GM12878 (cell line): ENCODE data around the gene NAGK. TPM values are rescaled to one million over a fixed set of nuclear protein-coding genes. Genes with fewer than 3 reads are reported as not detected.
A peak's percentile ranks its signal among the peaks of the same experiment; 100 is the strongest.

Experiments used
- ATAC-seq: fragments of 200-7000 bp; cut with Tn5 transposase; 3 replicates; pipeline ENCODE4 v1.9.1; 2020; ENCODE audit warnings: mild to moderate bottlenecking, moderate library complexity
- BruUV-seq: library from RNA; stranded (reverse); fragments of 400-500 nt; replicated peaks from 2 replicates; lab custom pipeline; 2021; lab: Mats Ljungman, UMichigan
- CTCF ChIA-PET: fragments of 300-600 bp; sonication (Branson Sonifier 250); formaldehyde crosslinking; extraction: SDS; loops from one replicate; lab custom pipeline; 2021; ENCODE audit warnings: inconsistent platforms; lab: Yijun Ruan, JAX
- POLR2A ChIA-PET: fragments of 350-600 bp; formaldehyde crosslinking; extraction: SDS; loops from one replicate; lab custom pipeline; 2021; ENCODE audit warnings: inconsistent platforms; lab: Charles Lee
- RAD21 ChIA-PET: fragments of 300-600 bp; sonication (Branson Sonifier 250); formaldehyde crosslinking; loops from one replicate; lab custom pipeline; 2023; ENCODE audit warnings: antibody characterized with exemption; ENCODE audit not compliant: unreplicated experiment; lab: Charles Lee
- SMC1A ChIA-PET: fragments of 300-600 bp; sonication (Branson Sonifier 250); formaldehyde crosslinking; loops from one replicate; lab custom pipeline; 2023; ENCODE audit not compliant: unreplicated experiment, uncharacterized antibody; lab: Charles Lee
- DNase-seq: peaks from one replicate; pipeline ENCODE4 v3.0.0-alpha.2; 2011; ENCODE audit warnings: low read depth, low spot score
- FAIRE-seq: peaks from 3 replicates; lab custom pipeline; 2011; peaks lifted over from hg19 to GRCh38; lab: Jason Lieb, UNC
- H2AFZ ChIP-seq: 2 replicates; pipeline ENCODE4 v1.6.0; 2011; ENCODE audit warnings: low read depth, low read length, control low read depth; ENCODE audit not compliant: control insufficient read depth
- H3K27ac ChIP-seq: 2 replicates; pipeline ENCODE4 v1.5.1; 2011; ENCODE audit warnings: control low read depth; ENCODE audit not compliant: control insufficient read depth, insufficient read depth
- H3K27me3 ChIP-seq, 2 experiments: replicated peaks in 1 of 2; 2 replicates each; pipeline versions ENCODE4 v1.6.0 to v1.6.1; 2011; ENCODE audit warnings: low read length in 1 of 2; ENCODE audit not compliant: control insufficient read depth in 2 of 2, insufficient read depth in 2 of 2
- H3K36me3 ChIP-seq, 2 experiments: 2 replicates each; pipeline ENCODE4 v1.5.1; 2011; ENCODE audit warnings: low read length in 1 of 2; ENCODE audit not compliant: control insufficient read depth in 2 of 2, insufficient read depth in 2 of 2
- H3K4me1 ChIP-seq: 2 replicates; pipeline ENCODE4 v1.6.1; 2011; ENCODE audit warnings: mild to moderate bottlenecking, low read length, moderate library complexity, mixed read lengths; ENCODE audit not compliant: control insufficient read depth, insufficient read depth
- H3K4me2 ChIP-seq: 2 replicates; pipeline ENCODE4 v1.6.0; 2011; ENCODE audit warnings: control low read depth; ENCODE audit not compliant: control insufficient read depth, insufficient read depth
- H3K4me3 ChIP-seq: fragments of 200-600 bp; sonication (generic); 2 replicates; pipeline ENCODE4 v1.5.1; 2016
- H3K79me2 ChIP-seq: 2 replicates; pipeline ENCODE4 v1.6.0; 2011; ENCODE audit warnings: low read length; ENCODE audit not compliant: control insufficient read depth, insufficient read depth
- H3K9ac ChIP-seq: 2 replicates; pipeline ENCODE4 v1.8.0; 2011; ENCODE audit warnings: low read length, control low read depth, mixed read lengths; ENCODE audit not compliant: control insufficient read depth, insufficient read depth
- H3K9me3 ChIP-seq: replicated peaks from 3 replicates; pipeline ENCODE4 v1.5.1; 2011; ENCODE audit warnings: mild to moderate bottlenecking, low read length; ENCODE audit not compliant: control insufficient read depth, insufficient read depth
- H4K20me1 ChIP-seq: 2 replicates; pipeline ENCODE4 v1.6.0; 2011; ENCODE audit not compliant: control insufficient read depth, insufficient read depth
- CBX3 ChIP-seq: fragments of 200-600 bp; sonication (generic); IDR thresholded peaks from 2 replicates; pipeline ENCODE4 v1.6.1; 2016; ENCODE audit warnings: low read depth, borderline replicate concordance
- CHD1 ChIP-seq: IDR thresholded peaks from 2 replicates; pipeline ENCODE4 v1.6.1; 2012; ENCODE audit warnings: low read depth, low read length, improper control_type of control experiment
- DPF2 ChIP-seq: fragments of 450-650 bp; IDR thresholded peaks from 2 replicates; pipeline ENCODE4 v1.6.1; 2017; ENCODE audit warnings: mild to moderate bottlenecking
- ESRRA ChIP-seq: IDR thresholded peaks from 2 replicates; pipeline ENCODE4 v1.6.1; 2012; ENCODE audit warnings: mild to moderate bottlenecking, low read length, improper control_type of control experiment
- FOS ChIP-seq: IDR thresholded peaks from 3 replicates; pipeline ENCODE4 v1.6.1; 2011; ENCODE audit warnings: borderline replicate concordance; ENCODE audit not compliant: insufficient read length; ENCODE audit errors: extremely low read depth
- IKZF1 ChIP-seq: fragments of 450-650 bp; conservative IDR thresholded peaks from 2 replicates; pipeline ENCODE4 v1.6.1; 2017; ENCODE audit warnings: antibody characterized with exemption, mild to moderate bottlenecking
- IKZF2 ChIP-seq, 2 experiments: fragments of 450-650 bp; IDR thresholded peaks; 2 replicates each; pipeline ENCODE4 v1.6.1; 2017; ENCODE audit warnings: mild to moderate bottlenecking in 2 of 2, moderate library complexity in 2 of 2
- MEF2B ChIP-seq: fragments of 450-650 bp; IDR thresholded peaks from 2 replicates; pipeline ENCODE4 v1.6.1; 2018; ENCODE audit warnings: mild to moderate bottlenecking, moderate library complexity; ENCODE audit not compliant: partially characterized antibody, poor library complexity, severe bottlenecking
- MLLT1 ChIP-seq: fragments of 450-650 bp; IDR thresholded peaks from 2 replicates; pipeline ENCODE4 v1.6.1; 2016; ENCODE audit warnings: mild to moderate bottlenecking
- MTA2 ChIP-seq: fragments of 450-650 bp; IDR thresholded peaks from 2 replicates; pipeline ENCODE4 v1.6.1; 2016; ENCODE audit warnings: low read depth, mild to moderate bottlenecking, moderate library complexity
- MTA3 ChIP-seq: IDR thresholded peaks from 2 replicates; pipeline ENCODE4 v1.6.1; 2012; ENCODE audit warnings: low read length, inconsistent platforms, borderline replicate concordance
- NKRF ChIP-seq: fragments of 450-650 bp; conservative IDR thresholded peaks from 2 replicates; pipeline ENCODE4 v1.6.1; 2017; ENCODE audit warnings: mild to moderate bottlenecking, moderate library complexity
- SMAD5 ChIP-seq: IDR thresholded peaks from 2 replicates; pipeline ENCODE4 v1.6.1; 2016; ENCODE audit warnings: antibody characterized with exemption, low read depth
- SREBF1 ChIP-seq: IDR thresholded peaks from 2 replicates; pipeline ENCODE4 v1.6.1; 2012; ENCODE audit warnings: mild to moderate bottlenecking, low read length
- SRF ChIP-seq, 2 experiments: IDR thresholded peaks; 2 replicates each; pipeline ENCODE4 v1.6.1; 2011; ENCODE audit warnings: low read depth in 2 of 2, low read length in 2 of 2, mild to moderate bottlenecking in 1 of 2, moderate library complexity in 1 of 2
- ZNF592 ChIP-seq: fragments of 450-650 bp; IDR thresholded peaks from 2 replicates; pipeline ENCODE4 v1.6.1; 2017; ENCODE audit warnings: mild to moderate bottlenecking, moderate library complexity
- WGBS: methylation state at CpG from one replicate; pipeline ENCODE4 v1.1.6; 2016; ENCODE audit warnings: low lambda C conversion rate; ENCODE audit not compliant: insufficient replicate concordance, insufficient coverage; ENCODE audit errors: missing lambda C conversion rate; 5-methylcytosine and 5-hydroxymethylcytosine counted together
- in situ Hi-C: fragments of 300-500 bp; cut with MboI; formaldehyde crosslinking; loops from 9 replicates; pipeline ENCODE4 v1.14.3; 2018; ENCODE audit warnings: mixed read lengths
- intact Hi-C: fragments of 100-400 bp; cut with micrococcal nuclease; formaldehyde crosslinking; loops from one replicate; pipeline ENCODE4 v1.14.2; 2022; ENCODE audit not compliant: unreplicated experiment
- polyA plus RNA-seq, 11 experiments: library from polyadenylated mRNA; depleted of rRNA in 4 of 11; unstranded in 6 of 11; stranded (reverse) in 5 of 11; fragments of >200 nt; fragmentation: Nextera tagmentation in 4 of 11; fragmentation: Illumina TruSeq in 1 of 11; extraction: Ambion mirVana in 4 of 11; extraction: Trizol in 1 of 11; gene quantifications; 1 replicate in 1 of 11; 2 replicates in 10 of 11; pipeline versions ENCODE4 v1.2.1 to v1.2.3, GENCODE V29; 2011 to 2016; ENCODE audit warnings: inconsistent platforms in 2 of 11, missing spikeins in 2 of 11, low read depth in 1 of 11
- total RNA-seq, 4 experiments: library from RNA; depleted of rRNA in 3 of 4; stranded (reverse); fragments of >200 nt in 3 of 4; fragmentation: Illumina TruSeq in 1 of 4; extraction: Trizol in 1 of 4; gene quantifications; 2 replicates each; pipeline versions ENCODE4 v1.2.1 to v1.2.3, GENCODE V29; 2013 to 2021

NAGK gene
- total and polyA plus RNA-seq, 10 of the 15 experiments (the other 5 are each of a cell fraction or from before 2014, with no cell fraction given) = 67.7 to 137 (median 115) TPM

GRCh38 chr2:71067567-71068217 lies 756 bp upstream of the NAGK start:
- H3K36me3 ChIP-seq = 0 out of 4 replicates have a peak, but pooled peaks cover 0 to 5% of the 10 kb centered on the region in 2 experiments
- H4K20me1 ChIP-seq = no peaks in the 10 kb centered on the region
- DNase-seq (no peak), ATAC-seq (peak; percentile 2), FAIRE-seq (no peak)
- TSS peak; percentile 93 for BruUV-seq
- peak overlapping the region; percentile 70 for H3K4me3 ChIP-seq
- ChIA-PET SMC1A (interaction anchor here (1.4 to 7.6 kb wide), 6 partner anchors 8 to 265 kb away, joined by 3 to 93 read pairs (median 5); partner anchors contain the start of gene MPHOSPH10), RAD21 (interaction anchor here (0.6 to 5.8 kb wide), 6 partner anchors 18 to 810 kb away, joined by 3 to 77 read pairs (median 6); partner anchors contain the start of genes MCEE and MPHOSPH10), CTCF (interaction anchor here (0.9 to 5.5 kb wide), 9 partner anchors 18 to 264 kb away, joined by 3 to 101 read pairs (median 8); partner anchors contain the start of genes MCEE, MPHOSPH10 and ZNF638), POLR2A (interaction anchor here (1.0 to 8.3 kb wide), 9 partner anchors 11 to 287 kb away, joined by 3 to 62 read pairs (median 4); partner anchors contain the start of genes MCEE, MPHOSPH10 and PAIP2B)
- peaks cover 53% of the 10 kb centered on the region for H3K4me1 ChIP-seq
- H3K9ac ChIP-seq = peak overlapping the region; percentile 99
- peak overlapping the region; percentile 91 for H2AFZ ChIP-seq
- H3K4me2 ChIP-seq = peak overlapping the region; percentile 96
- H3K79me2 ChIP-seq = peaks cover 56% of the 10 kb centered on the region
- WGBS = 3% methylated on average over 26 of the region's 26 CpGs
- in situ Hi-C loops (loop anchor here (10.0 kb wide), 1 partner anchor 773 kb away; the partner anchor contains the start of gene SNRPG), intact Hi-C loops (loop anchor here (5.0 to 10.0 kb wide), 3 partner anchors 70 to 963 kb away; no protein-coding TSS in a partner anchor)
- peak overlapping the region; percentile 90 for H3K27ac ChIP-seq
- H3K27me3 ChIP-seq = no peaks in the 10 kb centered on the region
- H3K9me3 ChIP-seq = no peaks in the 10 kb centered on the region
- TF ChIP-seq ESRRA = no peak
- TF ChIP-seq IKZF1 = no peak
- TF ChIP-seq MTA2 = 0 out of 2 replicates have a peak, but pooled peaks have one; percentile 31
- TF ChIP-seq MLLT1 = peak; percentile 65
- TF ChIP-seq ZNF592 = no peak
- TF ChIP-seq CHD1 = 0 out of 2 replicates have a peak, but pooled peaks have one; percentile 42
- TF ChIP-seq SMAD5 = no peak
- TF ChIP-seq NKRF = no peak
- TF ChIP-seq IKZF2 (IDR thresholded peaks at IDR 0.05) = peak; percentile 50 to 62
- no peak for TF ChIP-seq MTA3
- peak; percentile 22; the same call in 1 of the 2 replicates for TF ChIP-seq DPF2
- no peak for TF ChIP-seq SREBF1
- peak; percentile 32 for TF ChIP-seq MEF2B
- no peak for TF ChIP-seq CBX3
- no peak for TF ChIP-seq SRF (IDR thresholded peaks at IDR 0.05; ENCODE audit: low read depth in 2 of 2, low read length in 2 of 2)
- TF ChIP-seq FOS = no peak
